ENCODE measurements around the gene NFIB. TPM values are rescaled to one million over a fixed set of nuclear protein-coding genes. Genes with fewer than 3 reads are reported as not detected.

The NFIB gene
- total and polyA plus RNA-seq, 2 donors (not counting 3 experiments of a cell fraction or from before 2014, with no cell fraction given), result 26.4 to 174 TPM

- ChIA-PET CTCF (interaction anchor here (0.7 to 4.9 kb wide), 47 partner anchors 8 to 1320 kb away, joined by 3 to 60 read pairs (median 6); partner anchors contain the start of gene NFIB), POLR2A (no interaction called here)
- intact Hi-C loops (cut with micrococcal nuclease), result loop anchor here (5.0 to 10.0 kb wide), 3 partner anchors 602 to 1319 kb away; no protein-coding TSS in a partner anchor
- Histone ChIP-seq H3K27me3 (ENCODE audit: control insufficient read depth in 2 of 2, insufficient read depth in 2 of 2, low read length in 2 of 2) (no peaks in the 10 kb centered on the region), H3K4me1 (ENCODE audit: control insufficient read depth, extremely low read depth, insufficient read depth, low read length) (peaks cover 39% of the 10 kb centered on the region), H3K4me2 (ENCODE audit: insufficient read depth, low read length) (no peak overlapping the region), H3K36me3 (ENCODE audit: control insufficient read depth in 2 of 2, extremely low read depth in 1 of 2, insufficient read depth in 2 of 2, low read length in 2 of 2) (no peaks in the 10 kb centered on the region), H2AFZ (ENCODE audit: low read depth, low read length) (no peak overlapping the region), H3K79me2 (ENCODE audit: control insufficient read depth, insufficient read depth, low read length) (no peaks in the 10 kb centered on the region), H3K9me3 (replicated peaks; ENCODE audit: control insufficient read depth, insufficient read depth, low read length) (no peaks in the 10 kb centered on the region), H3K4me3 (replicated peaks in 1 of 3; ENCODE audit: insufficient read depth in 1 of 3, low read depth in 1 of 3, low read length in 3 of 3) (no peak overlapping the region), H4K20me1 (replicated peaks; ENCODE audit: control insufficient read depth, extremely low read depth, insufficient read depth, low read length) (no peaks in the 10 kb centered on the region), H3K9me1 (replicated peaks; ENCODE audit: control insufficient read depth, extremely low read depth, insufficient read depth, low read length) (no peaks in the 10 kb centered on the region), H3K27ac (ENCODE audit: insufficient read depth, low read depth, low read length) (no peak overlapping the region), H3K9ac (replicated peaks; ENCODE audit: extremely low read depth, insufficient read depth, low read length) (no peak overlapping the region)
- FAIRE-seq (no peak), DNase-seq (ENCODE audit: low read depth, low spot score) (no peak)
- TF ChIP-seq POLR2A (IDR thresholded peaks at IDR 0.05; ENCODE audit: low read depth, low read length) (no peak), JUN (IDR thresholded peaks at IDR 0.05; ENCODE audit: borderline replicate concordance, insufficient read depth, insufficient read length, low read depth) (no peak), POLR2AphosphoS5 (IDR thresholded peaks at IDR 0.05; ENCODE audit: insufficient read depth, low read depth, low read length) (no peak), GATA2 (IDR thresholded peaks at IDR 0.05; ENCODE audit: insufficient read depth, insufficient read length, low read depth, low read length) (no peak), EZH2 (IDR thresholded peaks at IDR 0.05; ENCODE audit: borderline replicate concordance, low read depth, low read length, severe bottlenecking) (no peak), MYC (IDR thresholded peaks at IDR 0.05; ENCODE audit: low read depth, low read length) (no peak), FOS (IDR thresholded peaks at IDR 0.05; ENCODE audit: borderline replicate concordance, insufficient read depth, low read length) (no peak)
- TF ChIP-seq, protein P1, sequence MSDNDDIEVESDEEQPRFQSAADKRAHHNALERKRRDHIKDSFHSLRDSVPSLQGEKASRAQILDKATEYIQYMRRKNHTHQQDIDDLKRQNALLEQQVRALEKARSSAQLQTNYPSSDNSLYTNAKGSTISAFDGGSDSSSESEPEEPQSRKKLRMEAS (IDR thresholded peaks at IDR 0.05; ENCODE audit: insufficient read depth, insufficient read length), result no peak
- TF ChIP-seq, protein P2, sequence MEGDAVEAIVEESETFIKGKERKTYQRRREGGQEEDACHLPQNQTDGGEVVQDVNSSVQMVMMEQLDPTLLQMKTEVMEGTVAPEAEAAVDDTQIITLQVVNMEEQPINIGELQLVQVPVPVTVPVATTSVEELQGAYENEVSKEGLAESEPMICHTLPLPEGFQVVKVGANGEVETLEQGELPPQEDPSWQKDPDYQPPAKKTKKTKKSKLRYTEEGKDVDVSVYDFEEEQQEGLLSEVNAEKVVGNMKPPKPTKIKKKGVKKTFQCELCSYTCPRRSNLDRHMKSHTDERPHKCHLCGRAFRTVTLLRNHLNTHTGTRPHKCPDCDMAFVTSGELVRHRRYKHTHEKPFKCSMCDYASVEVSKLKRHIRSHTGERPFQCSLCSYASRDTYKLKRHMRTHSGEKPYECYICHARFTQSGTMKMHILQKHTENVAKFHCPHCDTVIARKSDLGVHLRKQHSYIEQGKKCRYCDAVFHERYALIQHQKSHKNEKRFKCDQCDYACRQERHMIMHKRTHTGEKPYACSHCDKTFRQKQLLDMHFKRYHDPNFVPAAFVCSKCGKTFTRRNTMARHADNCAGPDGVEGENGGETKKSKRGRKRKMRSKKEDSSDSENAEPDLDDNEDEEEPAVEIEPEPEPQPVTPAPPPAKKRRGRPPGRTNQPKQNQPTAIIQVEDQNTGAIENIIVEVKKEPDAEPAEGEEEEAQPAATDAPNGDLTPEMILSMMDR (IDR thresholded peaks at IDR 0.05; ENCODE audit: extremely low read depth in 1 of 2, insufficient read depth in 1 of 2, low read depth in 1 of 2, low read length in 2 of 2), result no peak
- dilution Hi-C loops (cut with MboI; ENCODE audit: extremely low pct_ligation_motif_present, low sequenced_read_pairs), result no loop called here
- no TSS peak for BruUV-seq (replicated peaks)
These were observed 40.3 kb upstream of the NFIB start for GRCh38 chr9:14354201-14354600.

All from endothelial cell of umbilical vein (primary cell).